HG03060 (cell line): ENCODE results near the gene COPS4.
"Not testable (repeated sequence)": the region's sequence is repeated elsewhere in the genome, so short reads cannot be mapped to it uniquely, and the experiment has no call there.

Experiments
- ATAC-seq: cut with Tn5 transposase; IDR thresholded peaks from one replicate; pipeline ENCODE4 v1.9.1; 2021; ENCODE audit warnings: low read depth, moderate number of reproducible peaks; ENCODE audit not compliant: unreplicated experiment

COPS4 gene

GRCh38 chr4:83022724-83023450, 12.1 kb upstream of the COPS4 start:
- no peak for ATAC-seq

DNA sequence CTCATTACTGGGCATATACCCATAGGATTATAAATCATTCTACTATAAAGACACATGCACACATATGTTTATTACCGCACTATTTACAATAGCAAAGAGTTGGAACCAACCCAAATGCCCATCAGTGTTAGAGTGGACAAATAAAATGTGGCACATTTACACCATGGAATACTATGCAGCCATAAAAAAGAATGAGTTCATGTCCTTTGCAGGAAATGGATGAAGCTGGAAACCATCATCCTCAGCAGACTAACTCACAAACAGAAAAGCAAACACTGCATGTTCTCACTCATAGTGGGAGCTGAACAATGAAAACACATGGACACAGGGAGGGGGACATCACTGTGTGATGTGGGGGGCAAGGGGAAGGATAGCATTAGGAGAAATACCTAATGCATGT, 11.4 kb upstream of the COPS4 start:
- ATAC-seq: not testable (repeated sequence)

- no peak for ATAC-seq
Observed at GRCh38 chr4:83024233-83024632, 10.8 kb upstream of the COPS4 start.

- ATAC-seq: no peak
Observed at GRCh38 chr4:83025563-83025962, 9.4 kb upstream of the COPS4 start.

DNA sequence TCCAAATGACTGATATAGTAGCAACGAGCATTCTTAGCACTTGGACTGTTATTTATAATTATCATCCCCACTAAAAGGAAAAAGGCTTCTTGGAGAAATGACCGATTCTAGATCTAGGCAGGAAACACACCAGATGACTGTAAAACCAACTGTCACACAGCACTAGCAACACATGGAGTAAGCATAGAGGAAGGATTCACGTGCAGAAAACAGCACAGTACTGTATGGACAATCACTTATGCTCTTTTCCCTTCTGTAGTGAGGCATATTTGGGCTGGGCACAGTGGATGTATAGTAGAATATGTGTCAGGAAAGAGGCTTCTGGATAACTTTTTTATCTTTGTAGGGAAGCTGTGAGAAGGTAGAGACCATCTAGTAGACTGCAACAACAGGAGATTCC, 6.0 kb upstream of the COPS4 start:
- no peak for ATAC-seq

- no peak for ATAC-seq
Observed at GRCh38 chr4:83029688-83030087, 5.3 kb upstream of the COPS4 start.

DNA sequence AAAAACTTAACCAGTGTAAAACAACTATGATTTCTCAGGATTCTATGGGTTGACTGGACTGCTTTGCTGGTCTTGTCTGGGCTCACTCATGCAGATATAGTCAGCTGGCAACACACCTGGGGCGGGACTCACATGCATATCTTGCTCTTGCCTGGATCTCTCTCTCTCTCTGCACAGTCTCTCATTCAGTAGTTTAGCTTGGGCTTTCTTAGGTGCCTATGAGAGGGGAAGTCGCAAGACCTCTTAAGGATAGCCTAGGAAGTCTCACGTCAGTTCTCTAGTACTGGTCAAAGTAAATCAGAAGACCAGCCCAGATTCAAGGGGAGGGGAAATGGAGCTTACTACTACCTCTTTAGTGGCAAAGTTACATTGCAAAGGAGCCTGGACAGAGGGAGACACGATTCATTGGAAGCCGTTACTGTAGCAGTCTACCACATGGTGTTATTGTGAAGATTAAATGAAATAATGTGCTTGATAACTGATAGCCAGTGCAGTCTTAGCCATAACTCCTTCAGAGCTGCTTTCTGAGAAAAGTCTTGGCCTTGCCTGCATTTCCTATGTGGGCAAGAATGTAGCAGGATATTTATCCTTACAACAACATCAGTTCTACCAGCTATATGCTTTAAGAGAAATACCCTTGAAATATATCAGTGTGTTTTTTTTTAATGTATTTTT, 2.1 kb downstream of the COPS4 start:
- no peak for ATAC-seq

- ATAC-seq: no peak
Observed at GRCh38 chr4:83040269-83040668, 5.3 kb downstream of the COPS4 start.

DNA sequence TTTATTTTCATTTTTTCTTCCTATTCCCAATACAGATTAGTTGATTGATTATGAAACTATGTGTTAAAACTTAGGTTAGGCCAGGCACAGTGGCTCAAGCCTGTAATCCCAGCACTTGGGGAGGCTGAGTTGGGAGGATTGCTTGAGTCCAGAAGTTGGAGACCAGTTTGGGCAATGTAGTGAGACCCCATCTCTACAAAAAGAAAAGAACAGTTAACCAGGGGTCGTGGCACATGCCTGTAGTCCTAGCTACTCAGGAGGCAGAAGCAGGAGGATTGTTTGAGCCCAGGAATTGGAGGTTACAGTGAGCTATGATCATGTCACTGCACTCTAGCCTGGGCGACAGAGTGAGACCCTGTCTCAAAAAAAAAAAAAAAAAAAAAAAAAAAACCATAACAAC, 8.2 kb downstream of the COPS4 start:
- ATAC-seq: not testable (repeated sequence)

DNA sequence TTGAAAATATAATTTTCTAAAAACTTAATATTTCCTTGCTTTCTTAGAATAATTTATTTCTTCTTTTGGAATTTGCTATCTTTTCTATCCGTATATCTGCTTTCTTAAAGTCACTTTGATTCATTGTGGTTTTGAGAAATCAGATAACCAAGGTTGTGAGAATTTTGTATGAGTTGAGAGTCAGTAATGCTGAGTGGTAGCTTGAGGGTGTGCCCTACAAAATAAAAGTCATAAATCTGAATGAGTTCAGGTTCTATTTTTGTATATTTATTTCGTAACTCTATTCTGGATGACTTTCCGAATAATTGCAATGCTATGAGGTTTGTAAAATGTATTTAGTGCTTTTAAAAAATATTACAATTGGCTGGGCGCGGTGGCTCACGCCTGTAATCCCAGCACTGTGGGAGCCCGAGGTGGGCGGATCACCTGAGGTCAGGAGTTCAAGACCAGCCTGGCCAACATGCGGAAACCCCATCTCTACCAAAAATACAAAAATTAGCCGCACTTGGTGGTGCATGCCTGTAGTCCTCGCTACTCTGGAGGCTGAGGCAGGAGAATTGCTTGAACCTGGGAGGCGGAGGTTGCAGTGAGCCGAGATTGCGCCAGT, 8.9 kb downstream of the COPS4 start:
- no peak for ATAC-seq

DNA sequence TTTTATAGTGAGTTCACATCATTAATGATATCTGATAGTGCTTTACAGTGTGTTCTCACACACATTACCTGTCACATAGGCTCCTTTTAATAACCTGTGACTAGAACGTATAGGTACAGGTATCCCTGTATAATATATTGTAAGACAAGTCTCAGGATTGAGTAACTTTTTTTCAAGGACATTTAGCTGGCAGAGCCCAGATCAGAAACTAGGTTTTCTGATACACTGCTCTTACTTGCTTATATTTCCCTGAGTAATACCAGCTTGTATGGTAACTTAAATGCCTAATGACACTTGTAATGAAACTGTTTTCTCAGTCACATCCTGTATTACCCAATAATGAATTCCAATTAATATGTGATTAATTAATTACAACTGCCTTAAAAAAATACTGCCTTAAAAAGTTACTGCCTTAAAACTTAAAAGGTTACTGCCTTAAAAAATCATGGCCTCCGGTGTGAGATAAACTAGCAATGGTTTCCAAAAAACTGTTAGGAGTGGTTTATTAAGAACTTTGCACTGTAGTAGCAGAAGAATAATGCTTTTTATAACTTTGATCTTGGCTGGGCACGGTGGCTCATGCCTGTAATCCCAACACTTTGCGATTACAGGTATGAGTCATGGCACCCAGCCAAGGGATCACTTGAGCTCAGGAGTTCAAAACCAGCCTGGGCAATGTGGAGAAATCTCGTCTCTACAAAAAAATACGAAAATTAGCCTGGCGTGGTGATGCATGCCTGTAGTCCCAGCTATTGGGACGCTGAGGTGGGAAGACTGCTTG, 11.9 kb downstream of the COPS4 start:
- no peak for ATAC-seq

- ATAC-seq: not testable (repeated sequence)
Observed at GRCh38 chr4:83048781-83049180, 13.8 kb downstream of the COPS4 start.

DNA sequence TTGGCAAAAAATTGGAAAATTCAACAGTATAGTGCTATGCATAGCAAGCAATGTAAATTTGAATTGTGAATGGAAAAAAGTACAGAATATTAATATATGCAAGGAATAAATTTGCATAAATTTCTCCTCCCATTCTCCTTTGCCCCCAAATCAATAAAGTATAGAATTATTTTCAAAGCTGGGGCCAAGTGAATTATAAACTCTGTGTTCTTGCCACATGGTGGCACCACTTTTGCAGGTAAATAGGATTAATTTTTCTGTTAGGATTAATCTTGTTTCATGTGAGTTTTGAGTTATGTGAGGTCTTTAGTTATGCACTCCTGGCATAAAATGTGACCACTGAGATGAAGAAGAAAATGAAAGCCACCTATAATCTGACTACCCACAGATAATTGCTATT, 19.9 kb downstream of the COPS4 start:
- ATAC-seq: no peak

- ATAC-seq: no peak
Observed at GRCh38 chr4:83062739-83063138, 27.8 kb downstream of the COPS4 start.

- no peak for ATAC-seq
Observed at GRCh38 chr4:83065266-83065665, 30.3 kb downstream of the COPS4 start.

DNA sequence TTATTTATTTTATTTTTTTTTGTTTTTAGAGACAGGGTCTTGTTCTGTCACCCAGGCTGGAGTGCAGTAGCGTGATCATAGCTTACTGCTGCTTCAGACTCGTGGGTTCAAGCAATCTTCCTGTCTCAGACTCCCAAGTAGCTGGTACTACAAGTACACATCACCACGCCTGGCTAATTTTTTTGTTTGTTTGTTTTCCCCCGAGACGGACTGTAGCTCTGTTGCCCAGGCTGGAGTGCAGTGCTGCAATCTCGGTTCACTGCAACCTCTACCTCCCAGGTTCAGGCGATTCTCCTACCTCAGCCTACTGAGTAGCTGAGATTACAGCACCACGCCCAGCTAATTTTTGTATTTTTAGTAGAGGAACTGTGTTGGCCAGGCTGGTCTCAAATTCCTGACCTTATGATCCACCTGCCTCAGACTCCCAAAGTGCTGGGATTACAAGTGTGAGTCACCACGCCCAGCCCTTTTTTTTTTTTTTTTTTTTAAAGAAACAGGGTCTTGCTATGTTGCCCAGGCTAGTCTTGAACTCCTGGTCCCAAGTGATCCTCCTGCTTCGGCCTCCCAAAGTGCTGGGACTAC, 32.2 kb downstream of the COPS4 start:
- ATAC-seq: no peak

GRCh38 chr4:83071116-83071515, 36.1 kb downstream of the COPS4 start:
- ATAC-seq: no peak

DNA sequence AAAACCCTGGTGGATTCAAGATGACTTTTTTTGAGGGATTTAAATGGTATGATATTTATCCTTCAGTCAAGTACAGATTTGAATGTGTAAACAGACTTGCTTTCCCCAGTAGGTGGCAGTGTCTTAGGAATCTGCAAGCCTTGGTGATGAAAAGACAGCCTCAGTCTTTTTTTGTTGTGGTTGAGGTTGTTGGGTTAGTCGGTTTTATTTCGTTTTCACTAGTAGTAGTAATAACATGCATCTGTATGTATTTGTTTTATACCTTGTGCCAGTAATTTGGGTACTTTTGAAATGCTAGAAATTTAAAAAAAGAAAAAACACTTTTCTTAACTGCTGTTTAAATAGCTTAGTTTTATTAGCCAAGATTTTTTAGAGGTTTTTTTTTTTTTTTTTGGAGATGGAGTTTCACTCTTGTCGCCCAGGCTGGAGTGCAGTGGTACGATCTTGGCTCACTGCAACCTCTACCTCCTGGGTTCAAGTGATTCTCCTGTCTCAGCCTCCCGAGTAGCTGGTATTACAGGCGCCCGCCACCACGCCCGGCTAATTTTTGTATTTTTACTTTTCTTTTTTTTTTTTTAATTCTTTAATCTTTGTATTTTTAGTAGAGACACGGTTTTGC, 39.2 kb downstream of the COPS4 start:
- ATAC-seq: peak; percentile 87

DNA sequence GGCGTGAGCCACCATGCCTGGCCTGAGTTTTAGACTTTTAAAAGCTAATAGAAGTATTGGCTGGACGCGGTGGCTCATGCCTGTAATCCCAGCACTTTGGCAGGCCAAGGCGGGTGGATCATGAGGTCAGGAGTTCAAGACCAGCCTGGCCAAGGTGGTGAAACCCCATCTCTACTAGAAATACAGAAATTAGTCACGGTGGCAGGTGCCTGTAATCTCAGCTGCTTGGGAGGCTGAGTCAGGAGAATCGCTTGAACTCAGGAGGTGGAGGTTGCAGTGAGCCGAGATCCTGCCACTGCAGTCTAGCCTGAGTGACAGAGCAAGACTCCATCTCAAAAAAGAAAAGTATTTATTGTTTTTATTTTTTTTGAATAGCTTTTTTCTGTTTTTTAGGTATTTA, 39.8 kb downstream of the COPS4 start:
- not testable (repeated sequence) for ATAC-seq
